HUES6 (cell line): Measurements from ENCODE around the gene MTFR2.

Experiments used
- H3K27ac ChIP-seq: 2 replicates; pipeline ENCODE4 v1.7.0; 2013; ENCODE audit warnings: low read depth, mild to moderate bottlenecking, low read length, inconsistent platforms
- H3K27me3 ChIP-seq: 2 replicates; pipeline ENCODE4 v1.6.1; 2013; ENCODE audit warnings: low read length; ENCODE audit not compliant: control insufficient read depth, insufficient read depth
- H3K36me3 ChIP-seq: 2 replicates; pipeline ENCODE4 v1.6.1; 2013; ENCODE audit warnings: low read length; ENCODE audit not compliant: control insufficient read depth, insufficient read depth
- H3K4me1 ChIP-seq: 2 replicates; pipeline ENCODE4 v1.6.1; 2013; ENCODE audit warnings: low read length; ENCODE audit not compliant: control insufficient read depth, insufficient read depth
- H3K4me3 ChIP-seq: 2 replicates; pipeline ENCODE4 v1.5.1; 2013; ENCODE audit warnings: low read depth, low read length
- H3K9ac ChIP-seq: one replicate; pipeline ENCODE4 v1.6.1; 2013; ENCODE audit warnings: mild to moderate bottlenecking, low read length
- H3K9me3 ChIP-seq: 2 replicates; pipeline ENCODE4 v1.6.1; 2013; ENCODE audit warnings: low read depth, low read length; ENCODE audit not compliant: control insufficient read depth, insufficient read depth

The MTFR2 gene

DNA sequence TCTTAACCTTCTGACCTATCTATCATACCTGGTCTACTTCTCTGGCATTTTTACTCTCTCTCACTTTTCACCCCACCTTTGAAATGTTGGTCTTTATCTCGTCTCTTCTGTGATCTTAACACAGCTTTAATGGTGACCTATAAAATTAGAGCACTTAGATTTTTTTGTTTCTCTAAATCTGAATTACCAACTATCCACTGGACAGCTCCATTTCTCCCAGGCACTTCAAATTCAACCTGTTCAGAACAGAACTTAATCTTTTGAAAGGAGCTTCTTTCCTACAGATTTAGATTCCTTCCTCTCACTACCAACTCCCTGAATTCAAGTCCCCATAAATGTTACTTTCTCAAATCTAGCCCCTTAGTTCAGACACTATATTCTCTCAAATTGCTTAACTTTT lies 15.0 kb upstream of the MTFR2 start:
- peaks cover 100% of the 10 kb centered on the region for H3K36me3 ChIP-seq
- H3K9ac ChIP-seq, result no peak overlapping the region
- H3K4me3 ChIP-seq, result no peak overlapping the region

DNA sequence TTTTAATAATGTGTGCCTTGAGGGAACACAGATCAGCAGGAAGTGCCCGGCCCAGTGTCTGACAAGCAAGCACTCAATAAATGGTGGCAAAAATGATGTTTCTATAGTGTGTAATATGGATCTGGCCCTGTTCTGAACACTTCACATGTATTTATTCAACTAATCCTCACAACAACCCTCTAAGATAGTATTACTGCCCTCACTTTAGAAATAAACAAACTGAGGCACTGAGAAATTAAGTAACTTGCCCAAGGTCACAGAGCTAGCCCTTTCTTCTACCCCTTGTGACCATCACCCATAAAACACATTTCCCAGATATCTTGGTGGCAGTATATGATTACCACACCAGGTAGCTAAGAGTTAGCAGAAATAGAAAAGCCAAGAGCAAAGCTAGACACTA lies 12.8 kb upstream of the MTFR2 start:
- Histone ChIP-seq H3K36me3 (peaks cover 100% of the 10 kb centered on the region), H3K9ac (no peak overlapping the region), H3K27ac (no peak overlapping the region), H3K4me3 (no peak overlapping the region), H3K27me3 (no peaks in the 10 kb centered on the region), H3K4me1 (no peaks in the 10 kb centered on the region), H3K9me3 (no peaks in the 10 kb centered on the region)

More for the DNA sequence above, 15.0 kb upstream of the MTFR2 start:
- no peaks in the 10 kb centered on the region for H3K9me3 ChIP-seq
- no peaks in the 10 kb centered on the region for H3K27me3 ChIP-seq
- H3K4me1 ChIP-seq, result no peaks in the 10 kb centered on the region
- no peak overlapping the region for H3K27ac ChIP-seq

DNA sequence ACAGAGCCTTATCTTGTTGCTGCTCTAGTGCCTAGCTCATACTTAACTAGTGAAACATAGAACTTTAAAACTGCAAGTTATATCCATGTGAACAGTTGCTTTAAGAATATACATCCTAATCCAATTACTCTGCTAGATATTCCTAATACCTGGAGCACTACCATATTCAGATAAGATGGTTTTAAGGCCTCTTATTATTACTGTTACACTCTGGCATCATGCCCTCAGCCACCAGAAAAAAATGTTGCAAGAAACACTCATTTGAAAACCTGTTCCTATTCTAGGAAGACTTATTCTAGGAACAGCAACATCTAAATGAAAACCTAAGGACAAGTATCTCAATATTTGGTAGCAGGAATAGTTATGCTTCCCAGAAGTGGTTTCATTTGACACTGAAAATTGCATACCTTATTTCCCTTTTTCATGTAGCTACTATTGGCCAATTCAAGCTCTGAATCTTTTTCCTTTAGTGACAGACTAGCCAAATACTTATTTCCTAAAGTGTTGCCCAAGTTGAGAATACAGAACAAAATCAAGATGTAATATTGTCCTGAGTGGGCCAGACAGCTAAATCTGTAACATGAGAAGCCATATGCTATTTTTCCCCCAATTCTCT lies 4.8 kb upstream of the MTFR2 start:
- H3K36me3 ChIP-seq, result peaks cover 34% of the 10 kb centered on the region
- no peak overlapping the region for H3K27ac ChIP-seq
- H3K4me3 ChIP-seq, result no peak overlapping the region

DNA sequence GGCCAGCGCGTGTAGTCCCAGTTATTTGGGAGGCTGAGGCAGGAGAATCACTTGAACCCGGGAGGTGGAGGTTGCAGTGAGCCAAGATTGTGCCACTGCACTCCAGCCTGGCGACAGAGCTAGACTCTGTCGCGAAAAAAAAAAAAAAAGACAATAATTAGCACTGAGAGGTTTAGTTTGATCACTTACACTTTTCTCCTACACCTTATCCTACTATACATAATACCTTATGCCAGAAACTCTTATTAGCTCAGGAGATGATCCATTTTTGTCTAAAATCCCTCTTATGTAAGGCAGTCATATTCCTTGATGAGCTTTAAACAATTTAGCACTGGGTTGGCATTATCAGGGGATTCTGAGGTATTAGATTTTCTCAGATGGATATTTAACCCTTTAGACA lies 3.6 kb upstream of the MTFR2 start:
- no peak overlapping the region for H3K9ac ChIP-seq
- H3K4me3 ChIP-seq, result no peak overlapping the region
- peaks cover 22% of the 10 kb centered on the region for H3K36me3 ChIP-seq
- no peaks in the 10 kb centered on the region for H3K27me3 ChIP-seq
- H3K27ac ChIP-seq, result no peak overlapping the region
- H3K4me1 ChIP-seq, result no peaks in the 10 kb centered on the region
- no peaks in the 10 kb centered on the region for H3K9me3 ChIP-seq

More for the DNA sequence above, 4.8 kb upstream of the MTFR2 start:
- Histone ChIP-seq H3K9ac (no peak overlapping the region), H3K27me3 (no peaks in the 10 kb centered on the region), H3K9me3 (no peaks in the 10 kb centered on the region), H3K4me1 (no peaks in the 10 kb centered on the region)

DNA sequence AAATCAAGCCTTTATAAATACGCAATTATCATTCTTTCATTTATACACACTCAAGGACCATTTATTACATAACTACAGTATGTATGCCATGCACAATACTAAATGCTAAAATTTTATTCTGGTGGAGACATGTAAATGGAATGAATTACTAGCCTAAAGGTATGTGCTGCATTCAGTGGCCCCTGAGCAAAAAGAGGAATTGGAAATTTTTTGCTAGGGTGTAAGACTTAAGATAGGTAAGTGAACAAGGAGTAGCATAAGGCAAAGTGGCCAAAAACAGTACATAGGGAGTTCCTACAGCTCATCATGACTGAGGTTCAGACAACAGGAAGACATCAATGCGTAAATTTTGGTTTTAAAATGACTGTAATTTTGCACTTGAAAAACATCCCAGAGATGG lies 2.3 kb upstream of the MTFR2 start:
- Histone ChIP-seq H3K4me1 (no peaks in the 10 kb centered on the region), H3K36me3 (peaks cover 9% of the 10 kb centered on the region), H3K27ac (no peak overlapping the region), H3K9ac (no peak overlapping the region), H3K9me3 (no peaks in the 10 kb centered on the region), H3K4me3 (no peak overlapping the region), H3K27me3 (no peaks in the 10 kb centered on the region)

DNA sequence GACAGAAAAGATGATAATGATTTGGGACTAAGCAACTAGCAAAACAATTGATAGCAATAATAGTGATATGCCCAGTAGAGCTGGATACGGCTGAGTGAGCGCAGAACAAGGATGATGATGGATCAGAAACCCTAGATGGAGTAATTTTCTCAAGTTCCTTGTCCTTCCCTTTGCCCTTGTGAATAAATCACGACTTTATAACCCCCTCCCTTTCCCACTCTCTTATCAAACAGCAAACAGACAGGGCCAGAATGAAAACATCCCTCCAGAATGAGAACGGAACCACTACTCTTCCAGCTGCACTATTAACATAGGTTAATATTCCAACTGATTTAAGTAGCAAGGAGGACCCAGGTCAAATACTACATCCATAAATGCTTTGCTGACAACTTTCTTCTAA lies 1.3 kb upstream of the MTFR2 start:
- H3K27me3 ChIP-seq, result no peaks in the 10 kb centered on the region
- H3K9ac ChIP-seq, result no peak overlapping the region
- H3K4me1 ChIP-seq, result no peaks in the 10 kb centered on the region
- H3K9me3 ChIP-seq, result no peaks in the 10 kb centered on the region
- H3K36me3 ChIP-seq, result no peaks in the 10 kb centered on the region; the same call in 1 of the 2 replicates
- no peak overlapping the region for H3K27ac ChIP-seq
- peak overlapping the region; percentile 89 for H3K4me3 ChIP-seq

DNA sequence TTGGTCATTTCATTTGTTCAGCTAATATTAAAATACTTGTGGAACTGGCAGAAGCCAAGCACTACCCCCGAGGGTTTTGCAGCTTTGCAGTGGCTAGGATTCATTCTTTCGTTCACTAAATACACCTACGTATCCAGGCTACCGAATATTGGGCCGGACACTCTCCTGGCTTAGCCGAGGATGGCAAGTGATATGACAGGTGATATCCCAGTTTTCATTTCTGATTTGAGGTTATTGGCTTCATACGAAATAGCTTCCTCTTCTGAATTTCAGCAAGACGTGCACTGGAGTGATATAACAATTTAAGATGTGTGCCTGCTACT lies 536 bp upstream of the MTFR2 start:
- H3K4me3 ChIP-seq, result peak overlapping the region; percentile 89
- no peaks in the 10 kb centered on the region for H3K36me3 ChIP-seq
- no peaks in the 10 kb centered on the region for H3K9me3 ChIP-seq
- H3K27ac ChIP-seq, result no peak overlapping the region
- H3K4me1 ChIP-seq, result no peaks in the 10 kb centered on the region
- H3K9ac ChIP-seq, result peak overlapping the region; percentile 62
- H3K27me3 ChIP-seq, result no peaks in the 10 kb centered on the region

DNA sequence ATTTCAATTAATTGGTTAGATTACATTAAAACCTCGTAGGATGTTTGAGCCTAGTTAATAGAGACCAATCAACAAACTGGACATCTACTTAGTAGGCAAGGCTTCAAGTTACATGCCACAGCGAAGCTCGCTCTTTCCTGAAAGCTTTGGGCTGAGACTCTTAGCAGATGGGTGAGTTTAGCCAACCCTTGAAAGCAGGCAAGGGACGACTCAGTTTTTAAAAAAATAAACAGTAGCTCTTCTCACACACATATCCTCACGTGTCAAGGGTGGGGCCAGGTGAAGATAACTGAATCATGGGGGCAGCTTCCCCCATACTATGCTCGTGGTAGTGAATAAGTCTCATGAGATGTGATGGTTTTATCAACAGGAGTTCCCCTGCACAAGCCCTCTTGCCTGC lies 775 bp downstream of the MTFR2 start:
- no peak overlapping the region for H3K27ac ChIP-seq
- H3K36me3 ChIP-seq, result 0 out of 2 replicates have a peak, but pooled peaks cover 4% of the 10 kb centered on the region
- H3K9ac ChIP-seq, result peak overlapping the region; percentile 85

DNA sequence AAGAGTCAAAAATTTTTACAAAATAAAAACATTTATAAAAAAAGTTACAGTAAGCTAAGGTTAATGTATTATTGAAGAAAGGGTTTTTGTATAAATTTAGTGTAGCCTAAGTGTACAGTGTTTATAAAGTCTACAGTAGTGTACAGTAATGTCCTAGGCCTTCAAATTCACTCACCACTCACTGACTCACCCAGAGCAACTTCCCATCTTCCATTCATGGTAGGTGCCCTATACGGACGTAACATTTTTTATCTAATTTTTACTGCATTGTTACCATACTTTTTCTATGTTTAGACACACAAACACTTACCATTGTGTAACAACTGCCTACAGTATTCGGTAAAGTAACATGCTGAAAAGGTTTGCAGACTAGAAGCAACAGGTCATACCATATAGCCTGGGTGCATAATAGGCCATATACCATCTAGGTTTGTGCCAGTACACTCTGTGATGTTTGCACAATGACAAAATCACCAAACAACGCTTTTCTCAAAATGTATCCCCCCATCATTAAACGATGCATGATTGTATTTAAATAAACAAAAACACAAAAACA lies 6.0 kb downstream of the MTFR2 start:
- no peaks in the 10 kb centered on the region for H3K9me3 ChIP-seq
- no peak overlapping the region for H3K4me3 ChIP-seq
- no peaks in the 10 kb centered on the region for H3K4me1 ChIP-seq
- H3K27ac ChIP-seq, result no peak overlapping the region
- peaks cover 31% of the 10 kb centered on the region for H3K36me3 ChIP-seq
- no peaks in the 10 kb centered on the region for H3K27me3 ChIP-seq
- H3K9ac ChIP-seq, result no peak overlapping the region

More for the DNA sequence above, 775 bp downstream of the MTFR2 start:
- no peaks in the 10 kb centered on the region for H3K4me1 ChIP-seq
- peak overlapping the region; percentile 89 for H3K4me3 ChIP-seq
- H3K27me3 ChIP-seq, result no peaks in the 10 kb centered on the region
- no peaks in the 10 kb centered on the region for H3K9me3 ChIP-seq

DNA sequence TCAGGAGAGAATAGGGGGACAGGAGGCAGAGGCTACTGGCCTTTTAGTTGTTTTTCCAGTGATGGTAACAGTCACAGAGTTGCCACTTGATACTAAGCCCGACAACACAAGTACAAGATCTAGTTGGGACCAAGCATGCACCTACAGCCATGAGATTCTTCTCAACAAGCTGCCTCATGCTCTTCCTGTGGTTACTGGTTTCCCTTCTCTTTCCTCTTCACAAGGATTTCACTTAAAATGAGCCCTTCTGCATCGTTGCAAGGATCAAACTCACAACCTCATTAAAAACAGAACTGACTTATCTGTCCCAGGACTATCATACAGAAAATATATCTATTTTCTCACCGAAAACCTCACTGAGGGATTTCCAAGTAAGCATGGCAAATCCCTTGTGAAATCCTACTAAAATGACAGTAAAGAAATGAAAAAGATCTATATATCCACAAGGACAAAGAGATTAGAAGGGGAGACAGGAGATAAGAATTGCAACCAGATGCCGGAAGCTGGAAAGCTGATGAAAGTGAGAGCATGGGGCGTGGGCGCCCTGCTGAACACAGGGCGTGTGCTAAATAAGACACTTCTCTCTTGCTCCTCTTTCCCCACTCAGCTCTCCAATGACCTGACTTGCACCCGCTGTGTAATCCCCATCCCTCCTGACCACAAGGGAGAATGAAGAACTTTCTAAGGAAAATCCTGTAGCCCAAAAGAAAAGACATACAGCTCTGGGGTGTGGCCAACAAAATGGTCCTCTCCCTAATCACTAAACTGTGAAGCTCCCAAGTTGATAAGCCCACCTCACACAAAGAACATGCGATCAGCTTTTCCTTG lies 13.4 kb downstream of the MTFR2 start:
- no peak overlapping the region for H3K27ac ChIP-seq
- H3K9me3 ChIP-seq, result no peaks in the 10 kb centered on the region
- H3K36me3 ChIP-seq, result peaks cover 35% of the 10 kb centered on the region
- no peak overlapping the region for H3K9ac ChIP-seq
- no peaks in the 10 kb centered on the region for H3K27me3 ChIP-seq
- H3K4me3 ChIP-seq, result no peak overlapping the region
- no peaks in the 10 kb centered on the region for H3K4me1 ChIP-seq

DNA sequence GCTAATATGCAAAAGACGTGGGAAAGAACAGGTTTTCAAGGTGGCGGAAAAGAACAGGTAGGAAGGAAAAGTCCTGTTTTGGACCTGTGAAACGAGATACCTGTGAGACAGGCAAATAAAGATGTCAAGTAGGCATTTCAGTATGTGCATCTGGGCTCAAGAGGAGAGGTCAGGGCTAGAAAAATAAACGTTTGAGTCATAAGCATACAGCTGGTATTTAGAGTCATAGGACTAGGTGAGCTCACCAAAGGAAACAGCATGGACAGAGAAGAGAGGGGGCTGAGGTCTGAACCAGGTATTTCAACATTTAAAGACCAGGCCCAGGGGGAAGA lies 14.9 kb downstream of the MTFR2 start:
- Histone ChIP-seq H3K27ac (no peak overlapping the region), H3K4me3 (no peak overlapping the region), H3K36me3 (peaks cover 35% of the 10 kb centered on the region), H3K9ac (no peak overlapping the region), H3K4me1 (no peaks in the 10 kb centered on the region), H3K27me3 (no peaks in the 10 kb centered on the region), H3K9me3 (no peaks in the 10 kb centered on the region)
